Measurements from ENCODE around the gene RFC5. TPM values are rescaled to one million over a fixed set of nuclear protein-coding genes. Genes with fewer than 3 reads are reported as not detected.

The RFC5 gene, protein sequence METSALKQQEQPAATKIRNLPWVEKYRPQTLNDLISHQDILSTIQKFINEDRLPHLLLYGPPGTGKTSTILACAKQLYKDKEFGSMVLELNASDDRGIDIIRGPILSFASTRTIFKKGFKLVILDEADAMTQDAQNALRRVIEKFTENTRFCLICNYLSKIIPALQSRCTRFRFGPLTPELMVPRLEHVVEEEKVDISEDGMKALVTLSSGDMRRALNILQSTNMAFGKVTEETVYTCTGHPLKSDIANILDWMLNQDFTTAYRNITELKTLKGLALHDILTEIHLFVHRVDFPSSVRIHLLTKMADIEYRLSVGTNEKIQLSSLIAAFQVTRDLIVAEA
- total RNA-seq (2022; extraction: Qiagen RNA extraction) = 39.1 to 46.2 TPM (median 40.8 TPM) in 5 replicates

GRCh38 chr12:118016424-118017264, at the start of gene RFC5:
TSS of gene RFC5 (plus strand) at chr12:118016703. CDS start at chr12:118016828, 125 bp downstream.

GRCh38 chr12:117968826-117969659, 47.5 kb upstream of the RFC5 start, which contains the start of gene KSR2:
TSS of gene KSR2 (minus strand) at chr12:117968990. CDS start at chr12:117968255, 735 bp downstream.

DNA sequence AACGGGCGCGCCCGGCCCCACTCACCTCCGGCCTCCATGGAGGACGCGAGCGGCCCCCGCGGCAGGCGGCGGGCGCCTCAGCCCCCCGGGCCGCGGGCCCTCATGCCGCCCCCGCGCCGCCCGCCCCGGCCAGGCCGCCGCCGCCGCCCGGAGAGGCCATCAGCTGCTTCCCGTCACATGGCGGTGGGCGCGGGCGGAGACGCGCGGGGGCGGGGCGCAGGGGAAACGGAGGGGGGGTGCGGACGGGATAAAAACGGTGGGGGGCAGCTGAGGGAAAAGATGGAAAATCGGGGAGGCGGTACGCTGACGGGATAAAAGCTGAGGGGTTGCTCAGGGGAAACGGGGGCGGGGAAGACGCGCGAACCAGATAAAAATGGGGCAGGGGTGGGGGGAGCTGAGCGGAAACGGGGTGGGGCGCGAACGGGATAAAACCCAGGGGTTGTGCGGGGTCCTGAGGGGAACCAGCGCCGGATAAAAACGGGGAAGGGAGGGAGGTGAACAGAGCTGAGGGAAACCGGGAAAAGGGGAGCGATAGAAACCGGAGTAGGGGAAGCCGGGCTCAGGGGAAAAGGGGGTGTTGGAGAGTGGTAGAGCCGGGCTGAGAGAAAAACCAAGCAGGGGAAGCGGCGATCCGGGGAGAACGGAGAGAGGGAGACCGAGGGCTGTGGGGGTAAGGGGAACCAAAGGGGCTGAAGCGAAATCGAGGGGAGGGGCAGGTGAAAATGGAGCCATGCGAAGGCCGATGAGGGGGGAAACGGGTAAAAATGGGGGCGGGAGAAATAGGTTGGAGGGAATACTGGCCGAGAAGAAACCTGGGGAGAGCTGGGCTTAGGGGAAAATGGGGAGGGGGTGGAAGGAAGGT, 44.7 kb downstream of the RFC5 start, which contains the start of gene WSB2:
WSB2 (minus strand) TSS at position 169 of the 862 bp plus-strand sequence; CDS start at position 38, 131 bp downstream.

Other genes starting within 250 kb of the RFC5 start
- 0.48 to 0.53 TPM (median 0.50 TPM) in 5 replicates for gene KSR2, start 47.7 kb upstream of the RFC5 start, total RNA-seq (2022; extraction: Qiagen RNA extraction)
- gene WSB2, start 44.5 kb downstream of the RFC5 start, total RNA-seq (2022; extraction: Qiagen RNA extraction) = 67.5 to 73.5 TPM (median 69.4 TPM) in 5 replicates
- gene VSIG10, start 87.3 kb downstream of the RFC5 start, total RNA-seq (2022; extraction: Qiagen RNA extraction) = 17.6 to 20.4 TPM (median 19.4 TPM) in 5 replicates
- gene PEBP1, start 119.4 kb downstream of the RFC5 start, total RNA-seq (2022; extraction: Qiagen RNA extraction) = 228 to 291 TPM (median 284 TPM) in 5 replicates